ENCODE data around the gene GREB1. TPM values are rescaled to one million over a fixed set of nuclear protein-coding genes. Genes with fewer than 3 reads are reported as not detected.

Gene GREB1
- total and polyA plus RNA-seq, 2 of the 13 experiments (the other 11 are each of a cell fraction or from before 2014, with no cell fraction given) = 31.3 to 61.2 TPM

GRCh38 chr2:11669454-11670291 is 135.8 kb downstream of the GREB1 start, which contains the start of gene NTSR2 (continued):
- TF ChIP-seq ZNF513 (CRISPR knock-in tag; conservative IDR thresholded peaks at IDR 0.05) (no peak), ZFP36L1 (CRISPR knock-in tag; IDR thresholded peaks at IDR 0.05) (peak; percentile 99), FOXM1 (CRISPR knock-in tag; IDR thresholded peaks at IDR 0.05) (peak; percentile 79; the same call in 1 of the 2 replicates), IKZF4 (CRISPR knock-in tag; IDR thresholded peaks at IDR 0.05; ENCODE audit: borderline replicate concordance, low read depth, not compliant biosample characterization) (peak; percentile 100), ELF1 (CRISPR knock-in tag; IDR thresholded peaks at IDR 0.05) (no peak), MEF2D (CRISPR knock-in tag; IDR thresholded peaks at IDR 0.05) (0 out of 2 replicates have a peak, but pooled peaks have one; percentile 31), CSRNP2 (CRISPR knock-in tag; conservative IDR thresholded peaks at IDR 0.05; ENCODE audit: low read depth) (peak; percentile 93), ZFP1 (CRISPR knock-in tag; IDR thresholded peaks at IDR 0.05) (peak; percentile 76; the same call in 1 of the 2 replicates), DRAP1 (CRISPR knock-in tag; IDR thresholded peaks at IDR 0.05) (peak; percentile 74), ZSCAN5A (CRISPR knock-in tag; IDR thresholded peaks at IDR 0.05; ENCODE audit: borderline replicate concordance) (peak; percentile 96), ZNF775 (CRISPR knock-in tag; IDR thresholded peaks at IDR 0.05; ENCODE audit: borderline replicate concordance) (peak; percentile 80; the same call in 1 of the 2 replicates), SNAPC2 (CRISPR knock-in tag; IDR thresholded peaks at IDR 0.05) (peak; percentile 98), MYNN (CRISPR knock-in tag; IDR thresholded peaks at IDR 0.05; ENCODE audit: low read depth) (peak; percentile 97), NFRKB (IDR thresholded peaks at IDR 0.05) (no peak), ZNF543 (CRISPR knock-in tag; IDR thresholded peaks at IDR 0.05) (peak; percentile 97), IRF1 (CRISPR knock-in tag; IDR thresholded peaks at IDR 0.05; ENCODE audit: low read depth) (peak; percentile 94), ZNF124 (CRISPR knock-in tag; IDR thresholded peaks at IDR 0.05) (peak; percentile 99), HINFP (CRISPR knock-in tag; IDR thresholded peaks at IDR 0.05; ENCODE audit: low read depth) (peak; percentile 94), AGO2 (optimal IDR thresholded peaks at IDR 0.05; ENCODE audit: low read depth, low read length) (no peak), TFE3 (CRISPR knock-in tag; IDR thresholded peaks at IDR 0.05) (peak; percentile 95)

Data from HepG2 (cell line).